HepG2 (cell line): Measurements from ENCODE around the gene LHX3. TPM values are rescaled to one million over a fixed set of nuclear protein-coding genes. Genes with fewer than 3 reads are reported as not detected.

ENCODE experiments used
- ATAC-seq: fragments of 200-7000 bp; cut with Tn5 transposase; 3 replicates; pipeline ENCODE4 v1.9.1; 2020; ENCODE audit warnings: mild to moderate bottlenecking, moderate library complexity
- BruUV-seq: library from RNA; stranded (reverse); fragments of 400-500 nt; replicated peaks from 2 replicates; lab custom pipeline; 2021; lab: Mats Ljungman, UMichigan
- CTCF ChIA-PET: fragments of 300-600 bp; formaldehyde crosslinking; extraction: SDS; loops from one replicate; lab custom pipeline; 2021; ENCODE audit warnings: low total read pairs, inconsistent platforms, low intra/inter-chr PET ratio; lab: Yijun Ruan, JAX
- POLR2A ChIA-PET: fragments of 350-600 bp; sonication (Branson Sonifier 250); formaldehyde crosslinking; loops from one replicate; lab custom pipeline; 2020; ENCODE audit warnings: antibody characterized with exemption, inconsistent platforms; lab: Yijun Ruan, JAX
- DNase-seq: peaks from one replicate; pipeline ENCODE4 v3.0.0-alpha.2; 2015; ENCODE audit warnings: low spot score
- FAIRE-seq: peaks from 3 replicates; lab custom pipeline; 2011; peaks lifted over from hg19 to GRCh38; lab: Jason Lieb, UNC
- H2AFZ ChIP-seq: one replicate; pipeline ENCODE4 v1.6.1; 2011; ENCODE audit warnings: low read length, inconsistent platforms
- H3K27ac ChIP-seq: fragments of 300-600 bp; 3 replicates; pipeline ENCODE4 v1.8.0; 2011; ENCODE audit warnings: mixed run types, mild to moderate bottlenecking, mixed read lengths, low read length, inconsistent platforms; ENCODE audit not compliant: insufficient read depth; ENCODE audit errors: extremely low read length
- H3K27me3 ChIP-seq, 2 experiments: fragments of 200-600 bp in 1 of 2; 2 replicates in 1 of 2; 3 replicates in 1 of 2; pipeline versions ENCODE4 v1.6.0 to v1.8.0; 2011; ENCODE audit warnings: low read length in 2 of 2, mild to moderate bottlenecking in 2 of 2, moderate library complexity in 2 of 2, inconsistent platforms in 1 of 2; ENCODE audit not compliant: insufficient read depth in 2 of 2, control insufficient read depth in 1 of 2
- H3K36me3 ChIP-seq, 2 experiments: fragments of 200-600 bp in 1 of 2; replicated peaks in 1 of 2; 2 replicates in 1 of 2; 3 replicates in 1 of 2; pipeline versions ENCODE4 v1.5.1 to v1.8.0; 2011; ENCODE audit warnings: low read length in 2 of 2, inconsistent platforms in 1 of 2; ENCODE audit not compliant: insufficient read depth in 2 of 2, control insufficient read depth in 1 of 2
- H3K4me1 ChIP-seq: 2 replicates; pipeline ENCODE4 v1.5.1; 2012; ENCODE audit warnings: low read length, inconsistent platforms; ENCODE audit not compliant: insufficient read depth
- H3K4me2 ChIP-seq: 2 replicates; pipeline ENCODE4 v1.6.0; 2011; ENCODE audit warnings: low read depth, low read length, inconsistent platforms
- H3K4me3 ChIP-seq, 3 experiments: fragments of 200-600 bp in 1 of 3; sonication (generic), shearing (Covaris generic) in 1 of 3; replicated peaks in 1 of 3; 2 replicates each; pipeline ENCODE4 v1.5.1; 2011 to 2016; ENCODE audit warnings: low read length in 3 of 3, inconsistent platforms in 2 of 3, low read depth in 2 of 3, mild to moderate bottlenecking in 2 of 3, control low read depth in 1 of 3, mixed read lengths in 1 of 3; ENCODE audit not compliant: insufficient read depth in 1 of 3
- H3K79me2 ChIP-seq: one replicate; pipeline ENCODE4 v1.6.1; 2011; ENCODE audit warnings: low read length, inconsistent platforms; ENCODE audit not compliant: insufficient read depth
- H3K9ac ChIP-seq: 2 replicates; pipeline ENCODE4 v1.6.0; 2011; ENCODE audit warnings: mild to moderate bottlenecking, low read depth, low read length, inconsistent platforms; ENCODE audit not compliant: insufficient read depth
- H3K9me3 ChIP-seq: 2 replicates; pipeline ENCODE4 v1.5.1; 2012; ENCODE audit warnings: mild to moderate bottlenecking, low read length
- H4K20me1 ChIP-seq: 2 replicates; pipeline ENCODE4 v1.6.0; 2011; ENCODE audit warnings: inconsistent platforms, mild to moderate bottlenecking, low read length, moderate library complexity; ENCODE audit not compliant: insufficient read depth
- AGO1 ChIP-seq: fragments of 200-400 bp; formaldehyde crosslinking; IDR thresholded peaks from 2 replicates; pipeline ENCODE4 v1.6.1; 2017; ENCODE audit warnings: mild to moderate bottlenecking, low read depth, low read length, moderate library complexity; ENCODE audit not compliant: poor library complexity, severe bottlenecking
- CBFB ChIP-seq: sonication (generic); formaldehyde crosslinking; IDR thresholded peaks from 2 replicates; pipeline ENCODE4 v1.4.0; 2020; ENCODE audit warnings: missing genetic modification reagents
- CCAR2 ChIP-seq: fragments of 200-400 bp; formaldehyde crosslinking; optimal IDR thresholded peaks from 2 replicates; pipeline ENCODE3; 2018; ENCODE audit warnings: low read depth, mild to moderate bottlenecking, low read length, moderate library complexity
- CHCHD3 ChIP-seq: sonication (generic); formaldehyde crosslinking; IDR thresholded peaks from 2 replicates; pipeline ENCODE4 v1.8.0; 2022; ENCODE audit warnings: mild to moderate bottlenecking, missing genetic modification reagents, moderate library complexity
- KDM3A ChIP-seq: IDR thresholded peaks from 2 replicates; pipeline ENCODE4 v1.6.1; 2018; ENCODE audit warnings: low read depth, missing compliant biosample characterization
- STAG1 ChIP-seq: sonication (generic); formaldehyde crosslinking; IDR thresholded peaks from 2 replicates; pipeline ENCODE4 v1.4.0; 2020; ENCODE audit warnings: missing genetic modification reagents
- ZFP36 ChIP-seq: fragments of 150-350 bp; IDR thresholded peaks from 2 replicates; pipeline ENCODE4 v1.6.1; 2018; ENCODE audit warnings: borderline replicate concordance, low read length, low read depth; ENCODE audit not compliant: partially characterized antibody
- ZFP37 ChIP-seq: sonication (generic); formaldehyde crosslinking; IDR thresholded peaks from 2 replicates; pipeline ENCODE4 v1.4.0; 2020; ENCODE audit warnings: missing genetic modification reagents, borderline replicate concordance
- ZNF773 ChIP-seq: sonication (generic); formaldehyde crosslinking; IDR thresholded peaks from 2 replicates; pipeline ENCODE4 v1.4.0; 2020; ENCODE audit warnings: missing genetic modification reagents, borderline replicate concordance
- WGBS: methylation state at CpG from one replicate; pipeline ENCODE4 v1.1.6; 2017; ENCODE audit warnings: low lambda C conversion rate; 5-methylcytosine and 5-hydroxymethylcytosine counted together
- in situ Hi-C: cut with HindIII; loops from 2 replicates; pipeline ENCODE4 v1.10.0; 2017; ENCODE audit warnings: low pct_unique_long_range_greater_than_20kb; ENCODE audit not compliant: extremely low pct_ligation_motif_present
- intact Hi-C: fragments of 100-400 bp; cut with micrococcal nuclease; formaldehyde crosslinking; loops from one replicate; pipeline ENCODE4 v1.10.0; 2022; ENCODE audit not compliant: unreplicated experiment
- polyA plus RNA-seq, 8 experiments: library from polyadenylated mRNA; depleted of rRNA in 3 of 8; stranded (reverse) in 7 of 8; unstranded in 1 of 8; fragments of >200 nt; fragmentation: Illumina TruSeq in 4 of 8; extraction: Trizol in 4 of 8; gene quantifications; 2 replicates each; pipeline versions ENCODE4 v1.2.1 to v1.2.3, GENCODE V29; 2011 to 2016; ENCODE audit warnings: low read depth in 4 of 8, missing spikeins in 1 of 8, mixed read lengths in 1 of 8; ENCODE audit not compliant: insufficient read depth in 1 of 8
- total RNA-seq, 5 experiments: library from RNA; depleted of rRNA; stranded (reverse); fragments of >200 nt; fragmentation: Illumina TruSeq; extraction: Trizol; gene quantifications; 2 replicates each; pipeline ENCODE4 v1.2.3, GENCODE V29; 2016; ENCODE audit warnings: low read depth in 1 of 5
- TF ChIP-seq, protein P1 (sequence below): sonication (generic); formaldehyde crosslinking; IDR thresholded peaks from 2 replicates; pipeline ENCODE4 v1.4.0; 2020; ENCODE audit warnings: missing genetic modification reagents
- TF ChIP-seq, protein P2 (sequence below): IDR thresholded peaks from 2 replicates; pipeline ENCODE4 v1.6.1; 2018; ENCODE audit warnings: missing genetic modification reagents, mild to moderate bottlenecking, missing compliant biosample characterization
- TF ChIP-seq, protein P3 (sequence below): sonication (generic); formaldehyde crosslinking; IDR thresholded peaks from 2 replicates; pipeline ENCODE4 v1.4.0; 2020; ENCODE audit warnings: mild to moderate bottlenecking, missing genetic modification reagents

The LHX3 gene
- total and polyA plus RNA-seq, 2 of the 13 experiments (the other 11 are each of a cell fraction or from before 2014, with no cell fraction given): not detected

DNA sequence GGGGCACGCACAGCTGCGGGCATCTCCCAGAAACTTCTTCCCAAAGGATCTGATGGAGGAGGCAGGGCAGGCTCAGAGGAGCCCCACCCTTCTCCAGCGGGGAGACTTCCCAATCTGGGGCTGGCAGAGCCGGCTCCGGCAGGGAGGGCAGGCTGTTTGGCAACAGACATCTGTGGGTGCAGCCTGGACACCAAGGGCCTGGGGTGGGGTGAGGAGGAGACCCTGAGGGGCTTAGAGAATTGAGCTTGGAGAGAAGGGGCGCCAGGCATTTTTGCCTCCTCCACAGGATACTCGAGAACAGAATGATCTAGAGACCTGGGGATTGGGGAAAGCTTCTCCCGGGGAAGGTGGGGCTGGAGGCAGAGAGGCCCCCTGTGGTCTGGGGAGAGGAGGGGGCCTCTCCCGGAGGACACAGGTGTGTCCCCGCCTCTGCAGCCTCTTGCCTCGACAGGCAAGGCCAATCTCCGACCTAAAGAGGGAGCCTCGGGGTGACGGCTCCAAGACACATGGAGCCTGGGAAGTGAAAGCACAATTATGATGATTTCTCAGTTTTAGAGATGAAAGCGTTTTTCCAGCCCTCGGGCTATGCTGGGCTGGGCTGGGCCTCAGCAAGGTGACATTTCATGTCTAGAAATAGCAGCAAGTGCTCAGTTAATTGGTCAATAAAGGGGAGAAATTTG, 8.4 kb downstream of the LHX3 start:
- no peaks in the 10 kb centered on the region for H3K36me3 ChIP-seq
- peaks cover 9% of the 10 kb centered on the region; the same call in 1 of the 2 replicates for H4K20me1 ChIP-seq
- in situ Hi-C loops (no loop called here), intact Hi-C loops (no loop called here)
- no peak for DNase-seq
- no TSS peak for BruUV-seq
- H3K4me3 ChIP-seq: no peak overlapping the region
- ChIA-PET CTCF (no interaction called here), POLR2A (no interaction called here)
- H3K4me2 ChIP-seq: no peak overlapping the region
- H3K79me2 ChIP-seq: no peaks in the 10 kb centered on the region
- ATAC-seq: no peak
- H3K27ac ChIP-seq: no peak overlapping the region
- no peak overlapping the region for H3K9ac ChIP-seq
- H3K27me3 ChIP-seq: peaks cover 11 to 67% of the 10 kb centered on the region in 2 experiments; a peak in 4 of 5 replicates
- 6% methylated on average over 16 of the region's 16 CpGs for WGBS
- no peak overlapping the region for H2AFZ ChIP-seq
- FAIRE-seq: no peak
- H3K9me3 ChIP-seq: no peaks in the 10 kb centered on the region
- H3K4me1 ChIP-seq: no peaks in the 10 kb centered on the region
- TF ChIP-seq CCAR2 (no peak), CHCHD3 (CRISPR knock-in tag) (no peak), AGO1 (no peak), ZNF773 (no peak), KDM3A (CRISPR knock-in tag) (no peak), ZFP36 (no peak), CBFB (CRISPR knock-in tag) (no peak), ZFP37 (CRISPR knock-in tag) (no peak), STAG1 (no peak)
- TF ChIP-seq, protein P1, sequence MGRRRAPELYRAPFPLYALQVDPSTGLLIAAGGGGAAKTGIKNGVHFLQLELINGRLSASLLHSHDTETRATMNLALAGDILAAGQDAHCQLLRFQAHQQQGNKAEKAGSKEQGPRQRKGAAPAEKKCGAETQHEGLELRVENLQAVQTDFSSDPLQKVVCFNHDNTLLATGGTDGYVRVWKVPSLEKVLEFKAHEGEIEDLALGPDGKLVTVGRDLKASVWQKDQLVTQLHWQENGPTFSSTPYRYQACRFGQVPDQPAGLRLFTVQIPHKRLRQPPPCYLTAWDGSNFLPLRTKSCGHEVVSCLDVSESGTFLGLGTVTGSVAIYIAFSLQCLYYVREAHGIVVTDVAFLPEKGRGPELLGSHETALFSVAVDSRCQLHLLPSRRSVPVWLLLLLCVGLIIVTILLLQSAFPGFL: no peak
- TF ChIP-seq, protein P2, sequence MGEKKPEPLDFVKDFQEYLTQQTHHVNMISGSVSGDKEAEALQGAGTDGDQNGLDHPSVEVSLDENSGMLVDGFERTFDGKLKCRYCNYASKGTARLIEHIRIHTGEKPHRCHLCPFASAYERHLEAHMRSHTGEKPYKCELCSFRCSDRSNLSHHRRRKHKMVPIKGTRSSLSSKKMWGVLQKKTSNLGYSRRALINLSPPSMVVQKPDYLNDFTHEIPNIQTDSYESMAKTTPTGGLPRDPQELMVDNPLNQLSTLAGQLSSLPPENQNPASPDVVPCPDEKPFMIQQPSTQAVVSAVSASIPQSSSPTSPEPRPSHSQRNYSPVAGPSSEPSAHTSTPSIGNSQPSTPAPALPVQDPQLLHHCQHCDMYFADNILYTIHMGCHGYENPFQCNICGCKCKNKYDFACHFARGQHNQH: no peak
- TF ChIP-seq, protein P3, sequence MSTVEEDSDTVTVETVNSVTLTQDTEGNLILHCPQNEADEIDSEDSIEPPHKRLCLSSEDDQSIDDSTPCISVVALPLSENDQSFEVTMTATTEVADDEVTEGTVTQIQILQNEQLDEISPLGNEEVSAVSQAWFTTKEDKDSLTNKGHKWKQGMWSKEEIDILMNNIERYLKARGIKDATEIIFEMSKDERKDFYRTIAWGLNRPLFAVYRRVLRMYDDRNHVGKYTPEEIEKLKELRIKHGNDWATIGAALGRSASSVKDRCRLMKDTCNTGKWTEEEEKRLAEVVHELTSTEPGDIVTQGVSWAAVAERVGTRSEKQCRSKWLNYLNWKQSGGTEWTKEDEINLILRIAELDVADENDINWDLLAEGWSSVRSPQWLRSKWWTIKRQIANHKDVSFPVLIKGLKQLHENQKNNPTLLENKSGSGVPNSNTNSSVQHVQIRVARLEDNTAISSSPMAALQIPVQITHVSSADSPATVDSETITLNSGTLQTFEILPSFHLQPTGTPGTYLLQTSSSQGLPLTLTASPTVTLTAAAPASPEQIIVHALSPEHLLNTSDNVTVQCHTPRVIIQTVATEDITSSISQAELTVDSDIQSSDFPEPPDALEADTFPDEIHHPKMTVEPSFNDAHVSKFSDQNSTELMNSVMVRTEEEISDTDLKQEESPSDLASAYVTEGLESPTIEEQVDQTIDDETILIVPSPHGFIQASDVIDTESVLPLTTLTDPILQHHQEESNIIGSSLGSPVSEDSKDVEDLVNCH (CRISPR knock-in tag): no peak
